H1 (cell line): ENCODE measurements around the gene CCDC14. TPM values are rescaled to one million over a fixed set of nuclear protein-coding genes. Genes with fewer than 3 reads are reported as not detected.

Experiments
- CTCF ChIA-PET: fragments of 300-600 bp; sonication (Branson Sonifier 250); formaldehyde crosslinking; loops from one replicate; lab custom pipeline; 2021; ENCODE audit not compliant: partially characterized antibody; lab: Charles Lee
- POLR2A ChIA-PET: fragments of 300-600 bp; sonication (Branson Sonifier 250); formaldehyde crosslinking; loops from one replicate; lab custom pipeline; 2021; ENCODE audit warnings: inconsistent platforms; ENCODE audit not compliant: partially characterized antibody; lab: Charles Lee
- DNase-seq, 2 experiments: peaks; one replicate each; pipeline versions ENCODE4 v3.0.0 to v3.0.0-alpha.2; 2010 to 2022; ENCODE audit warnings: low spot score in 2 of 2, low read depth in 1 of 2, mixed read lengths in 1 of 2
- FAIRE-seq: peaks from 2 replicates; lab custom pipeline; 2011; peaks lifted over from hg19 to GRCh38; lab: Jason Lieb, UNC
- H2AFZ ChIP-seq: 2 replicates; pipeline ENCODE4 v1.8.1; 2012; ENCODE audit warnings: low read length, inconsistent platforms
- H2AK5ac ChIP-seq: 2 replicates; pipeline ENCODE4 v1.6.1; 2013; ENCODE audit warnings: low read depth, low read length
- H2BK120ac ChIP-seq: replicated peaks from 2 replicates; pipeline ENCODE3; 2013; ENCODE audit warnings: low read depth, low read length, inconsistent platforms
- H2BK12ac ChIP-seq: 2 replicates; pipeline ENCODE4 v1.6.1; 2013; ENCODE audit warnings: low read depth, low read length
- H2BK15ac ChIP-seq: 2 replicates; pipeline ENCODE4 v1.6.1; 2013; ENCODE audit warnings: low read length
- H2BK20ac ChIP-seq: 2 replicates; pipeline ENCODE4 v1.6.1; 2013; ENCODE audit warnings: low read length
- H2BK5ac ChIP-seq: 2 replicates; pipeline ENCODE4 v1.6.1; 2013; ENCODE audit warnings: low read depth, low read length
- H3K14ac ChIP-seq: 2 replicates; pipeline ENCODE4 v1.6.1; 2013; ENCODE audit warnings: inconsistent platforms; ENCODE audit not compliant: insufficient read length
- H3K18ac ChIP-seq: 2 replicates; pipeline ENCODE4 v1.6.1; 2013; ENCODE audit warnings: low read length; ENCODE audit errors: extremely low read depth
- H3K23ac ChIP-seq: 2 replicates; pipeline ENCODE4 v1.6.1; 2013; ENCODE audit warnings: inconsistent platforms; ENCODE audit not compliant: insufficient read length
- H3K23me2 ChIP-seq: 2 replicates; pipeline ENCODE4 v1.6.1; 2013; ENCODE audit warnings: low read depth, low read length
- H3K27ac ChIP-seq: 2 replicates; pipeline ENCODE4 v1.6.1; 2011; ENCODE audit warnings: low read depth, low read length, inconsistent platforms
- H3K27me3 ChIP-seq, 4 experiments: replicated peaks in 1 of 4; 1 replicate in 1 of 4; 2 replicates in 3 of 4; pipeline versions ENCODE4 v1.6.1 to v1.8.1; 2011 to 2013; ENCODE audit warnings: low read length in 3 of 4, mild to moderate bottlenecking in 3 of 4, inconsistent platforms in 2 of 4, mixed read lengths in 2 of 4, moderate library complexity in 1 of 4; ENCODE audit not compliant: control insufficient read depth in 3 of 4, insufficient read depth in 3 of 4; ENCODE audit errors: extremely low read depth in 1 of 4
- H3K36me3 ChIP-seq, 4 experiments: 2 replicates each; pipeline versions ENCODE4 v1.6.1 to v1.8.1; 2011 to 2013; ENCODE audit warnings: mild to moderate bottlenecking in 4 of 4, low read length in 3 of 4, moderate library complexity in 2 of 4, control low read depth in 1 of 4, inconsistent platforms in 1 of 4; ENCODE audit not compliant: insufficient read depth in 4 of 4, control insufficient read depth in 2 of 4
- H3K4ac ChIP-seq: replicated peaks from 2 replicates; pipeline ENCODE3; 2013; ENCODE audit warnings: low read length, low read depth, mixed read lengths, inconsistent platforms; ENCODE audit not compliant: insufficient read length
- H3K4me1 ChIP-seq, 4 experiments: replicated peaks in 1 of 4; 1 replicate in 1 of 4; 2 replicates in 3 of 4; pipeline versions ENCODE4 v1.6.1 to v1.8.1; 2011 to 2013; ENCODE audit warnings: low read length in 3 of 4, inconsistent platforms in 2 of 4, mixed read lengths in 1 of 4; ENCODE audit not compliant: insufficient read depth in 4 of 4, control insufficient read depth in 3 of 4
- H3K4me2 ChIP-seq, 2 experiments: 2 replicates each; pipeline versions ENCODE4 v1.6.1 to v1.8.1; 2011 to 2013; ENCODE audit warnings: low read depth in 2 of 2, low read length in 2 of 2, control low read depth in 1 of 2, inconsistent platforms in 1 of 2, mild to moderate bottlenecking in 1 of 2; ENCODE audit not compliant: insufficient read depth in 1 of 2
- H3K4me3 ChIP-seq, 4 experiments: fragments of 200-600, 300-600 bp in 1 of 4; sonication (generic), shearing (Covaris generic), sonication (Bioruptor Twin) in 1 of 4; 2 replicates each; pipeline versions ENCODE4 v1.5.1 to v1.8.1; 2011 to 2016; ENCODE audit warnings: low read length in 4 of 4, low read depth in 3 of 4, control low read depth in 2 of 4, inconsistent platforms in 2 of 4, mild to moderate bottlenecking in 2 of 4, mixed read lengths in 1 of 4, moderate library complexity in 1 of 4; ENCODE audit not compliant: insufficient read depth in 2 of 4; ENCODE audit errors: extremely low read depth in 1 of 4
- H3K56ac ChIP-seq: replicated peaks from 2 replicates; pipeline ENCODE3; 2013; ENCODE audit warnings: low read depth, mild to moderate bottlenecking, mixed read lengths, low read length, inconsistent platforms; ENCODE audit not compliant: insufficient read length
- H3K79me1 ChIP-seq: 2 replicates; pipeline ENCODE4 v1.6.1; 2013; ENCODE audit warnings: low read depth, low read length, control low read depth
- H3K79me2 ChIP-seq, 2 experiments: 2 replicates each; pipeline versions ENCODE4 v1.6.1 to v1.8.1; 2012 to 2013; ENCODE audit warnings: low read length in 2 of 2, mild to moderate bottlenecking in 2 of 2, inconsistent platforms in 1 of 2; ENCODE audit not compliant: insufficient read depth in 2 of 2, control insufficient read depth in 1 of 2
- H3K9ac ChIP-seq, 4 experiments: replicated peaks in 1 of 4; 1 replicate in 1 of 4; 2 replicates in 3 of 4; pipeline versions ENCODE4 v1.6.1 to v1.8.1; 2011 to 2013; ENCODE audit warnings: low read depth in 3 of 4, low read length in 3 of 4, control low read depth in 2 of 4, mild to moderate bottlenecking in 2 of 4, moderate library complexity in 2 of 4, inconsistent platforms in 1 of 4; ENCODE audit errors: extremely low read depth in 1 of 4
- H3K9me3 ChIP-seq, 2 experiments: 2 replicates each; pipeline versions ENCODE4 v1.6.1 to v1.8.1; 2012 to 2013; ENCODE audit warnings: mild to moderate bottlenecking in 2 of 2, moderate library complexity in 2 of 2, control low read depth in 1 of 2, inconsistent platforms in 1 of 2, low read depth in 1 of 2, low read length in 1 of 2, mixed read lengths in 1 of 2; ENCODE audit not compliant: insufficient read depth in 2 of 2
- H4K20me1 ChIP-seq, 2 experiments: replicated peaks in 1 of 2; 2 replicates each; pipeline versions ENCODE3 to v1.8.1; 2011 to 2013; ENCODE audit warnings: inconsistent platforms in 2 of 2, low read length in 2 of 2, mild to moderate bottlenecking in 1 of 2; ENCODE audit not compliant: insufficient read depth in 2 of 2, control insufficient read depth in 1 of 2
- H4K5ac ChIP-seq: 2 replicates; pipeline ENCODE4 v1.6.1; 2013; ENCODE audit warnings: low read length, low read depth, mixed read lengths, inconsistent platforms; ENCODE audit not compliant: insufficient read length
- H4K8ac ChIP-seq: 2 replicates; pipeline ENCODE4 v1.8.0; 2013; ENCODE audit warnings: mild to moderate bottlenecking, moderate library complexity, low read length, inconsistent platforms; ENCODE audit not compliant: insufficient read depth; ENCODE audit errors: extremely low read depth
- H4K91ac ChIP-seq: replicated peaks from 2 replicates; pipeline ENCODE3; 2013; ENCODE audit warnings: low read length, mixed read lengths, inconsistent platforms; ENCODE audit not compliant: insufficient read length
- ATF2 ChIP-seq: IDR thresholded peaks from 2 replicates; pipeline ENCODE4 v1.6.1; 2012; ENCODE audit warnings: low read length, inconsistent platforms
- BRCA1 ChIP-seq: IDR thresholded peaks from 2 replicates; pipeline ENCODE4 v1.6.1; 2012; ENCODE audit warnings: low read depth, low read length, improper control_type of control experiment
- CTBP2 ChIP-seq: IDR thresholded peaks from 2 replicates; pipeline ENCODE4 v1.7.0; 2011; ENCODE audit warnings: borderline replicate concordance, mild to moderate bottlenecking, moderate library complexity, mixed read lengths, low read length; ENCODE audit not compliant: insufficient read depth, insufficient read length
- HDAC6 ChIP-seq: IDR thresholded peaks from one replicate; pipeline ENCODE4 v1.7.1; 2012; ENCODE audit warnings: low read depth, mild to moderate bottlenecking, inconsistent platforms, low read length, moderate library complexity
- RXRA ChIP-seq: IDR thresholded peaks from 2 replicates; pipeline ENCODE4 v1.6.1; 2011; ENCODE audit warnings: low read depth, mild to moderate bottlenecking, low read length, moderate library complexity; ENCODE audit not compliant: insufficient read depth
- SIRT6 ChIP-seq: IDR thresholded peaks from one replicate; pipeline ENCODE4 v1.7.1; 2012; ENCODE audit warnings: low read length, inconsistent platforms
- SIX5 ChIP-seq: IDR thresholded peaks from 2 replicates; pipeline ENCODE4 v1.6.1; 2011; ENCODE audit warnings: mild to moderate bottlenecking, low read depth, low read length
- WGBS, 2 experiments: shearing (Covaris generic) in 1 of 2; methylation state at CpG; one replicate each; pipeline versions ENCODE4 v1.1.6 to v1.1.7; 2013 to 2015; ENCODE audit warnings: low lambda C conversion rate in 2 of 2, mixed read lengths in 2 of 2, inconsistent platforms in 1 of 2, low coverage in 1 of 2, missing lambda C conversion rate in 1 of 2; ENCODE audit not compliant: insufficient replicate concordance in 2 of 2, insufficient coverage in 1 of 2, insufficient read length in 1 of 2; ENCODE audit errors: extremely low coverage in 1 of 2, missing lambda C conversion rate in 1 of 2; 5-methylcytosine and 5-hydroxymethylcytosine counted together
- polyA plus RNA-seq, 7 experiments: library from polyadenylated mRNA; depleted of rRNA in 3 of 7; stranded (reverse) in 5 of 7; unstranded in 2 of 7; fragments of >200 nt in 5 of 7; fragments of 200-250 nt in 2 of 7; gene quantifications; 1 replicate in 5 of 7; 2 replicates in 1 of 7; 4 replicates in 1 of 7; pipeline versions ENCODE4 v1.2.1 to v1.2.3, GENCODE V29; 2011 to 2013; ENCODE audit warnings: missing spikeins in 2 of 7, mixed read lengths in 2 of 7
- total RNA-seq: library from RNA; stranded (reverse); fragmentation: NEBNext Ultra II Directional; extraction: Animal tissue kit (Norgen Biotek cat#: 25700); gene quantifications from 2 replicates; pipeline ENCODE4 v1.2.1, GENCODE V29; 2021

The CCDC14 gene
- total and polyA plus RNA-seq, 2 of the 8 experiments (the other 6 are each of a cell fraction or from before 2014, with no cell fraction given) = 53.6 to 95.7 TPM

GRCh38 chr3:123949641-123950040 is 11.4 kb downstream of the CCDC14 start:
- H4K8ac ChIP-seq = no peak overlapping the region
- no peak overlapping the region for H3K18ac ChIP-seq
- WGBS, 2 experiments = 94% methylated on average over 2 of the region's 2 CpGs; no CpG with 5 or more reads in 1 of the 2 experiments
- H3K4ac ChIP-seq = no peak overlapping the region
- TF ChIP-seq CTBP2 (no peak), ATF2 (no peak), SIRT6 (no peak), HDAC6 (no peak), RXRA (no peak), BRCA1 (no peak), SIX5 (no peak)
- H2BK20ac ChIP-seq = no peak overlapping the region
- no peak overlapping the region for H3K14ac ChIP-seq
- H2BK5ac ChIP-seq = no peak overlapping the region
- ChIA-PET CTCF (interaction anchor here (1.5 kb wide), 1 partner anchor 14 kb away, joined by 3 read pairs; no protein-coding TSS in a partner anchor), POLR2A (interaction anchor here (1.0 kb wide), 1 partner anchor 11 kb away, joined by 4 read pairs; the partner anchor contains the start of gene CCDC14)
- H4K5ac ChIP-seq = no peak overlapping the region
- H3K27me3 ChIP-seq = no peaks in the 10 kb centered on the region
- H2BK120ac ChIP-seq = no peak overlapping the region
- H3K56ac ChIP-seq = no peak overlapping the region
- H3K23me2 ChIP-seq = no peaks in the 10 kb centered on the region
- no peak overlapping the region for H3K27ac ChIP-seq
- H3K4me3 ChIP-seq = no peak overlapping the region
- H4K91ac ChIP-seq = no peak overlapping the region
- H2AK5ac ChIP-seq = no peak overlapping the region
- H3K9me3 ChIP-seq = no peaks in the 10 kb centered on the region
- no peak for DNase-seq
- no peaks in the 10 kb centered on the region for H3K79me1 ChIP-seq
- H4K20me1 ChIP-seq = no peaks in the 10 kb centered on the region
- H2AFZ ChIP-seq = no peak overlapping the region
- H3K4me1 ChIP-seq = no peaks in the 10 kb centered on the region
- no peaks in the 10 kb centered on the region for H3K79me2 ChIP-seq
- no peak overlapping the region for H3K9ac ChIP-seq
- H2BK12ac ChIP-seq = no peak overlapping the region
- no peak overlapping the region for H3K23ac ChIP-seq
- H3K36me3 ChIP-seq = peaks cover 5 to 83% (median 43%) of the 10 kb centered on the region in 4 experiments
- H3K4me2 ChIP-seq = no peak overlapping the region
- FAIRE-seq = no peak
- H2BK15ac ChIP-seq = no peak overlapping the region
